Erythroblast (primary cell): ENCODE data around the gene MRPL50.

Source experiments
- GATA1 ChIP-seq: IDR thresholded peaks from 2 replicates; pipeline ENCODE4 v1.6.1; 2011; ENCODE audit warnings: low read depth, mild to moderate bottlenecking, control low read depth, low read length, moderate library complexity
- POLR2A ChIP-seq: IDR thresholded peaks from 2 replicates; pipeline ENCODE4 v1.6.1; 2011; ENCODE audit warnings: mild to moderate bottlenecking, low read length

- TF ChIP-seq POLR2A (no peak), GATA1 (no peak)
Measured at GRCh38 chr9:101371813-101372212, 26.6 kb downstream of the MRPL50 start.
